A549 treated with AZD9567 at 1 μM for 4 hours (cell line): ENCODE results near the gene HMCN1. TPM values are rescaled to one million over a fixed set of nuclear protein-coding genes. Genes with fewer than 3 reads are reported as not detected.

Experiments
- total RNA-seq: library from RNA; stranded (reverse); fragments of 200-300 nt; extraction: Qiagen RNA extraction; gene quantifications from 5 replicates; pipeline ENCODE4 v1.2.3, GENCODE V29; 2022; ENCODE audit not compliant: insufficient read depth

The HMCN1 gene
- total RNA-seq, result 0.01 to 0.05 TPM (median 0.03 TPM) in 4 of 5 replicates, not detected in the other

GRCh38 chr1:185733818-185734735 lies at the start of gene HMCN1:
TSS of gene HMCN1 (plus strand) at chr1:185734391. CDS start at chr1:185734780, 389 bp downstream.

